HG03575 (cell line): Measurements from ENCODE around the gene EFNA5.

ENCODE experiments used
- ATAC-seq: cut with Tn5 transposase; IDR thresholded peaks from one replicate; pipeline ENCODE4 v1.9.1; 2021; ENCODE audit not compliant: unreplicated experiment, insufficient number of reproducible peaks, low FRiP score; ENCODE audit errors: extremely low read depth

EFNA5 gene

DNA sequence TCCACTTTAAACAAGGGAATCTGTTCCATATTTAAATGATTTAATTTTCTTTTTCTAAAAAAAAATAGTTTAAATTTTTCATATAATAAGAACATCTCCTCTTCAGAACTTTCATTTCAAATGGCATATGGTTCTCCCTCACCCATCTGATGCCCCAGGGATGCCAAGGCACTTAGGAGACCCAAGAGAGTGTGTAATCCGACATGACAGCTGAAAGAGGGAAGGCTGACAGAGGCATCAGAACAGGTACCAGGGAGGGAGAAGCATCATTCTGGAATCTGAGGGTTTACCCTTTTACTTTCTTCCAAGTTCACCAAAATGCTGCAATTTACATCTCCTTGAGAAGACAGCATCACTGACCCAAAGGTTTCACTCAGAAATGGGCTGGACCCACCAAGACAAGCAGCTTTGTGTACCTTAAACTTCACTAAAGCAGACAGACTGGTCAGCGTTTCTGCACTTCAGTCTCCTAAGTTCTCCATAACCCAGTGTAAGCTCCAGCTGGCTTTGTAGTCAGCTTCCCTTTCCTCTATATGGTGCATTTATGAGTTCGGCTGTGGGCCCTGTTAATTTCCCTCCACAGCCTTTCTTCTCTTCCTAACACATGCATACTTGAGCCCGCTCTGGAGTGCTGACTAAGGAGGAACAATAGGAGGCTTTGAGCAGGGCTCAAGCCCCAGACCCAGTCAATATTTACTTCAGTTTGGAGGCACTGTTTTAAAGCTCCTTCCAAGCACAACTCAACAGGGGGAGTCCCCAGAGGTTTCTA, 17.7 kb downstream of the EFNA5 start:
- no peak for ATAC-seq

DNA sequence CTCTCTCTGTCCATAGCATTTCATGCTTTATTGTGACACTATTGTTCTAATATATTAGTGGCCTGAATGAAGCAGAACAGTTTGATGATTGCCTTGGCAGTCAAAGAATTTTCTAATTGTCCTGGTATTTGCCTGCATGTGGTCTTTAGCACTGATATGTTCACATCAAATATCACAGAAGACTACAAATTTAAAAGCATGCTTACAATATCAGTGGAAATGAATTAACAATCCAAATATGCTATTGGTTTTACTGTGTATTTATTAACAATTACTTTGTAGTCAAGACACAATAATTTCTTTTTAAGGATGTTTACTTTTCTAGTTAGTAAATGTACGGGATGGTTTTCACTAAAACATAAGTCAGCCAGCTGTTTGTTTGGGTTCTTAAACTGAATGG, 18.3 kb downstream of the EFNA5 start:
- no peak for ATAC-seq

DNA sequence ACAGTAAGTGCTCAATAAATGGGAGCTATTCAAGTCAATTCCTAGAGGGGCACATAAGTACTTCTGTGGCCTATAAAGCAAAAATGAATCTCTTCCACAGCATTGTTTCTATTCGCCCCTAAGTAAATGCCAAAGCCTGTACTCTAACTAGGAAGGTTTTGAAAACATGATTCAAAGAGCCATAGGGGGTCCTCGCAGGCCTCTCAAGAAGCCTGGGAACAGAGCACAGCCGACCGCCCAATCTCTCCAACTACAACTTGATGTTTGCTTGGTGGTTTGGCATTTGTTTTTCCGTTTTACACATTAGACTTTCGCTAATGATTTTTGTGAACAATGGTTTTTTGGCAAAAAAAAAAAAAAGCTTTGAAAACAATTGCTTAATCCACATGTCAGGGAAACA, 19.4 kb downstream of the EFNA5 start:
- ATAC-seq: no peak

DNA sequence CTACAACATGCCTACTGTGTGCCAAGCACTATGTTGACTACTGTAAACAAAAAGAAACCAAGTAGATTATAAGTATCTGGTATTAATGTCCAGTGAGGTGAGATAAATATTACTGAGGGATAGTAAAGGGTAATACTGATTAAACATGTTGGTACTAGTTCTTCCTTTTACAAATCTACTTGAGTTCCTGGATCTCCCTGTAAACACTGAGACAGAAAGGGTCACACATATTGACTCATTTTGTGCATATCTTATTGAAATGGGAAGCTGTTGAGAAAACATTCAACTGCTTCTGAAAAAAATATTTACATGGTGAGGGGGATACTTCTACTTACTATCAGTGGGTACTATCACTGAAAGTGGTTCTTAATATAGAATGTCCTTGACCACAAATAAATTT, 24.3 kb downstream of the EFNA5 start:
- ATAC-seq: no peak

DNA sequence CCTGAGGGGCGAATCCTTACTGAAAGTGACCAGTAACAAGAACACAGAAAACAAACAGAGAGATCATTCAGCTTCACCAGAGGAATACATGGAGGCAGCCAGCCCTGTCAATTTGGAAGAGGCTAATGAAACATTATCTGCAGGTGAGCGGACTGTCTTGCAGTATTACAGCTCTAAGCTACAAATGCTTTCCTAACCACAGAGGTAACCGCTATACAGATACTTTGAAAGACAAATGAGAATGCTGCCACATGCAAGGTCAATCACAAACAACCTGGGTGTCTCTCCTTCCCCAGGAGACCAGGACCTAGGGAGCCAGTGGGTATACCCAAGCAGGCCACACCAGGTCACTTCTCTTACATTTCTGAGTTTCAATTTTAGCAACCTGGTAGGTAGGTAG, 30.2 kb downstream of the EFNA5 start:
- no peak for ATAC-seq

DNA sequence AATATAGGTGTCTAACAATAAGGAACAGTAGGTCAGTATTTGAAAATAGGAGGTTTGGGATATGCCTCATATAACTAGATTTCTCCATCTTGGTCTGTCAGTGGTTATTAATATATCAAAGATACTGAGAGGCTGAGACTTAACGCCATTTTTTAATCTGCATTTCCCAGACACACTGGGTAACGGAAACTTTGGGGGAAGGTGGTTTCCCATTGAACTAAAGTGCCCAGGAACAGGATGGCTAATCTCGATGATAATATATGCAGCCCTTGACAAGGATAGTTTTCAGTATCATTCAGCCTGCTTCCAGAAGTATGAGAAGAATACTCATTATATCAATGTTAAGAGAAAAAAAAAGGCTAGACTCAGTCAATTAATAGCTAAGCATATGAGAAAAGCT, 30.7 kb downstream of the EFNA5 start:
- ATAC-seq: no peak

DNA sequence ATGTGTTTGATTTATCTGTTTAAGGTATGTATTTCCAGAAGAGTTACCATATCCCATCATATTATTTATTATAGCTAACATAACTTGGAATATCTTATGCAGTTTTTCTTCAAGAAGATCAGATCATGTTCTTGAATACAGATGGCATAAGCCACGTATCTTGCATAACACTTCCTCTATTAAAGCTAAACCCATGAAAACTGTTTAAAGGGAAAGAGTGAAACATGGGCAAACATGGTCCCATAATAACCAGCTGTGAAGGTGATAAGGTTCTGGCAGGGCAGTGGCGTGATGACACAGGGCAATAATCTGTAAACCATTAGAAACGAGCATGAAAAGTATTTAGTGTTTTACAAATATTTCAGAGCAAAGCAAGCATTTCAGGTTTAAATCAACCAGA, 34.2 kb downstream of the EFNA5 start:
- ATAC-seq: no peak

DNA sequence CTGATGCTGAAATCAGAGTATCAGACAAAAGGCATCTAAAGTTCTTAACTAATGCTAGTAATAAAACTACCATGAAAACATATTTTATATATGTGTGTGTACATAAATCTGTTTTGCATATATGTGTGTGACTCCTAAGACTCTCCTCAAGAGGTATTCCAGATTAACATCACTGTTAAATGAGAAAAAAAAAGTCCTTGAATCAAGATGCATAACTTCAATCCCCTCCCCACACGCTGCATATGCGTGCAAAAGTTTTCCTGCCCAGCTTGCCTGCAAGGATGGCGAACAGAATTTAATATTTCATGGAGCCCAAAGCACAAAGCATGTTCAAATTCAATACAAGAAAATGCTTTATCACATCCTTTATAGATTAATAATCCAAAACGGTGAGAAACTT, 34.7 kb downstream of the EFNA5 start:
- ATAC-seq: no peak

DNA sequence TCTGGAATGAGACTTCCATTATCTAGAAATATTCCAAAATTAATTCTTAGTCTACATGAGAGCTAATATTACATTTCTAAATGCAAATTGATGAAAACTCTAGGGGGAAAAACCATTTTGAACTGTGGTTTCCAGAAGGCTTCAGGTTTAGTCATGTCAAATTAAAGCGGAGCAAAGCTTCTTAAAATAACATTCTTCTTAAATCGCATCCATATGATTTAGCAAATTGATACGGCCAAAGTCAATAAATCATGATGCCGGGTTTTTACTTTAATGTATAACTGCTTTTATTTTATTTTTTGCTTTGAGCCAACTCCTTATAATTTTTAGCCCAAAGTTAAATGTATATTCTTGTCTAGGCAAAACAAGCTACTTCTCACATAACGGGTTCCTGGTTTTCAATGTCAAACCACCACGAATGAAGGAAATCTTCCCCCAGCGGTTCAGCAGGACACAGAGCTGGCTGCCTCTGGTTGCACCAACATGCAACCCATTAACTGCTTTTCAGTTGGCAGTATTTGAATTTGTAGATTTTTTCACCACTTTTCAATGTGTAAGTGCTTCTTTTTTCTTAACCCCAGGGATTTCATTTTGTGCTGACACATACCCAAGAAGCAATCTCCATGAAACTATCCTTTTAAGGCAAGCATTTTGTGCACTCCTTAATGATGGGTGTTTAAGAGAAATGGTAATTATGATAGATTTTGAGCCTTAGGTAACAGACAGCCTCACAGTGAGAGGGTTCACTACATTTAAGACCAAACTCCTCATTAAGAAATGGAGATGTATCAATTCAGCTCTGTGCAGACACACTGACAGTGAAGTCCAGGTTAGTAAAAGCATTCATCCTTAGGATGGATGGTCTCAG, 35.5 kb downstream of the EFNA5 start:
- ATAC-seq: no peak

DNA sequence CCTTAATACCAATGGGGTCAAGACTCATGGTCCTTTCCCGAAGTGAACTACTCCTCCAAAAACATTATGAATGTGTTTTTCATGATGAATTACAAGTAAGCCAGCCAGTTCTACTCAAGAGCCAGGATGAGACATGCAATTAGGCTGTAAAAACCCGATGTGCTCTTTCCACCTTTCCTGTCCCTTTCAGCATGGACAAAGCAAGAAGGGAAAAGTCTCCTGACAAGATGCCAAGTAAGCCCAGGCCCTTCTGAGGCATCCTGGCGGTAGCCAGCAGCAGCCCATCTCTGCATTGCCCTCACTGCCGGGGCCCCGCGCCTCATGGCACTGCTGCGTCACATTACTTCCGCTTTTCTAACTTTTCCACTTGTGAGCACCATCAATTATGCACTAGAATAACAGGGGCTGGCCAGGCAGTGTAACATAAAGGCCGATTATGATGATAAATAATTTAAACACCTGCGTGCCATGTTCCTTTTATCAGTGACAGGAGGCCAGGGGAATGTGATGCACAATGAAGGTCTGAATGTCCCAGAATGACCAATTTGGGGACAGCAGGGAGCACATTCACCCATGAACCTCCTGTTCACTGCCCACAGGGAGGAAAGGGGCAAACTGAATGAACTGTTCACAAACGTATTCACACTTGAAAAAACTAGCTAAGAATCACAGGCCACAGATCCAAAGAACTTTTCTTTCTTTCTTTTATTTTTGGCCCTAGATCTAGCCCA, 37.4 kb downstream of the EFNA5 start:
- no peak for ATAC-seq

DNA sequence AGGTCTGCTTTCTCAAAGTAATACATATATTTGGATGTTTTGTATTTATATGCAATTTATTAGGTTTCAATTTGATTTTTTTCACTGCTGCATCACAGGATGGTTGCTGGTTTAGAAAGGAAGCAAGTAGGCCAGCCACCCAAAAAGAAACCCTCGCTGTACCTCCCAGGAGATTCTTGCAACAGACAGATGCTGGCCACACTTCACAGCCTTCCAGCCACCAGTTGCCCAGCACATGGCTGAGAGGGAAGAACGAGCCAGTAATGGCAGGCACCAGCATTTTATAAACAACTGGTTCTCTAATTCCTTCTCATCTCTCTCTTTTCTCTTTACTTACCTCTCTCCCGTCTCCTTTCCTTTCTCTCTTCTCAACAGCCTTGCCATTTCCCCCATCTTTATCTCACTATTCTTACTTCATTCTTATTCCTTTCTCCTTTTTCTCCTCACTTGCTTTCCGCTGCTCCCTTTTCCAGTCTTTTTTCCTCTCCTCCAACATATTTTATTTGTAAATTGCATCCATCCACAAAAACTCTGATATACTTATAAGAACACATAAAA, 38.9 kb downstream of the EFNA5 start:
- no peak for ATAC-seq

DNA sequence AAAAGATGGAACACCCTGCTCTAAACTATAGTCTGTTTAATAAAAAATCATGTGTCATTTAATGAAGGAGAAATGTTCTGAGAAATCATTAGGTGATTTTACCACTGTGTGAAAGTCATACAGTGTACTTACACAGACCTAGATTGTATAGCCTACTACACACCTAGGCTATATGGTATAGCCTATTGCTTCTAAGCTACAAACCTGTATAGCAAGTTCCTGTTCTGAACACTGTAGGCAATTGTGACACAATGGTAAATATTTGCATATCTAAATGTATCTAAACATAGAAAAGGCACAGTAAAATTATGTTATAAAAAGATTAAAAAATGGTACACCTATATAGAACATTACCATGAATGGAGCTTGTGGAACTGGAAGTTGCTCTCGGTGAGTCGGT, 40.6 kb downstream of the EFNA5 start:
- no peak for ATAC-seq

DNA sequence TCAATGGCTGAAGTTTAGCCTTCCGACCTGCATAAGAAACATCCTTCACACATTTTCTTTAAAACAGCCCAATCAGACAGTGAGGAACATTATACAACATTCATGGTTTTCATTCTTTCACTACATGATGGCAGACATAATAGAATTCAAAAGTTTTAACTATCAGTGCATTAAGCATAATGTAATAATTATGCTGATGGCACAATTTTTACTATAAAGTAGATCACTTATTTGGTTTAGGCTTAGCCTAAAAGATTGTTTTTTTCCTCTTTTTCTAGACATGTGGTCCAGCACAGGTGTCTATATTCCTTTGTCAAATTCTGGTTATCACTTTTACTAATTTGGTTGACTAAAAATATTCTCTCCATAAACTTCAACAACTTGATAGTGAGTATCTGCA, 46.5 kb downstream of the EFNA5 start:
- ATAC-seq: no peak

DNA sequence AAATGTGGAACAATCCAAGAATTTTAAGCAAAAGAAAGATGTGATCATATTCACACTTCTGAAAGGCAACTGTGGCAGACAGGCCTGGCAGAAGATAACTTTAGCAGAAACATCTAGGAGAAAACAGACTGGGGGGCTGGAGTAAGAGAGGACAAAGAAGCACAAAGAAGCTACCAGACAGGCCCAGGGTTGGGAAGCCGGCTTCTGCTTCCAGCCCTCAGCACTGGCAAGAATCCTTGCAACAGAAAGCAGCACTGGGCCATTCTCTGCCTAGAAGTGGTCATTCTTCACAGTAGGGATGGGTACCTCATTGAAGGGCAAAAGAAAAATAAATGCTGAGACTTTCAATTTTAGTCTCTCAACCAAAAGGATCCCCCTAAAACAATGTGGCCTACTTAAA, 49.6 kb downstream of the EFNA5 start:
- no peak for ATAC-seq

DNA sequence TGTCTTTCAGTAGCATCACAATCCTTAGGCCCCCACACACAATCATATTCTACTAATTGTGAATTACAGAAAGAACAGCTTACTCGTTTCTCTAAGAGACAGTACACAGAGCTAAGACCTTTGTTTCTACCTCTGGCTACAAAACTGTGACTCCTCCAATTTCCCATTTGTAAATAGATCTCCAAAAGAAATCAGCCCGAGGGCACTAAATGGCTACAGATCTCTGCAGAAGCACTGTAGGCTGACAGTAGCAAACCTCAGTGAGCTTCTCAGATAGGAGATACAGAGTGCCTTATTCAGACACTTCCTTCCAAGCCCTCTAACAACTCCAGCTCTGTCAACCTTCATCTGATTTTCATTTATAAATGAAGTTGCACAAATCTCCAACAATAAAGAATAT, 51.0 kb downstream of the EFNA5 start:
- no peak for ATAC-seq

DNA sequence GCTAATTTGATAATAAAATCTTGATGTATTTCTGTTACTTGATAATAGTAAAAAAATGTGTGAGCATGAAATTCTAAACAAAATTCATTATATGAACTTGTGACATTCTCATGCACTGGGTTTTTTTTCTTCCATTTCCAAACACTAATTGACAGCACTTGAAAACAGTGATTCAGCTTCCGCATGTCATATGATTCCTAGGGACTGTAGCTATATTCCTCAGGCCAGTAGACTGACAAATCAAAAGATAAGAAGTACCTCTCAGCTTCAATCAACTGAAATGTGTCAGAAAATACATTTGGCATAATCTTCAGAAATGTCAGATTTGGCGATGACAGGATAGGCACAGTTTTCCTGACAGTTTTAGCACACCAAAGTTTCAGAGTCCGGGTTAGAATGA, 52.5 kb downstream of the EFNA5 start:
- no peak for ATAC-seq

DNA sequence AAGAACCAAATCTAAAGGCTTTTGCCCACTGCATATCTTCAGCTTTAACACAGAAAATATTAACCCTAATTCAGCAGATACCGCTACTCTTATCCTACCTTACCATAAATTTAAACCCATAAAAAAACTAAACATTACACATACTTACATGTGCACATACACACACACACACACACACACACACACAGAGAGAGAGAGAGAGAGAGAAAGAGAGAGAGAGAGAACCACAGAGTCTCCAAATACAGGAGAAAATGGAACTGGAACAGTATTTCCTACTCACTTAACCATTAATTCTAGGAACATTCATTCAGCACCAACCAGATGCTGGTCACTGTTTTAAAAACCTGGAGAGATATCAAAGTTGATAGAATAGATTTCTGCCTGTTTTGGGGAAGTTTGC, 53.7 kb downstream of the EFNA5 start:
- ATAC-seq: no peak

DNA sequence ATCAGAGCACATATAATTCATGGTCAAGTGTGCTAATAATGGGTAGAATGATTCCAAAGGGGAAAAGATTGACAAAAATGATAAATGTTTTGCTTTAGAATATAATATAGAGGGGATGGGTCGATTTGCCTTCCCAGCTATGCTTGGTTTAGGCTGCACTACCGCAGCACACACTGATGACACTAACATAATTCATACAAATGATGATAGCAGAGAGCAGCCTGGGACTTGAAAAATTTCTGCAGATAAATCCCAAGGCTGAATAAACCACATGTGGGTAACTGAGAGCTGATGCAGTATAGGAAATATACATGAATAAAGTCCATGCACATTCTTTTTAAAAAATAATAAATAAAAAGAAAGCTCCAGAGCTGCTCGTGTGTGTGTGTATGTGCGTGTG, 54.5 kb downstream of the EFNA5 start:
- ATAC-seq: no peak

DNA sequence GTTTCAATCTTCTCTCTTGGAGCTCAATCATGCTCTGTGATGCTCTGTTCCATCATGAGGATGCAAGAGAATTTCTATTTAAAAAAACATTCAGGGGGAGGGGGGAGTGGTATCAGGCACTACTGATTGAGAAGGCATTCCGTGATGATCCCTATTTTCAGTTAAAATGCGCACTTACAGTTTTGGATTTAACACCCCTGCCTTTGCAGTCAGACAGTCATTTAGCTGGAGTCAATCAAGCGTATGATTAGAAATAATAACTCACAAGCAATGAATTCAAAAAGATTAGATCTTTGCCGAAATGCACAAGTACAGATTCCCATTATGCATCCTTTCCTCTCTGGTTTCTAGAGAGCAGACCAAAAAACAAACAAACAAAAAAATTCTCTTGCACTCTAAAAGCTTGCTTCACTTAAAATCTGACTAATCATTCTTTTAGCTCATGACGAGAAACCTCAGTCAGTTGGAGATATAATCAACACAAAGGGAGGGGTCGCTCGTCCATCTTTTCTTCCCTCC, 55.4 kb downstream of the EFNA5 start:
- no peak for ATAC-seq
